Mesendoderm (in vitro differentiated cells): Measurements from ENCODE around the gene PIEZO1.
A peak's percentile ranks its signal among the peaks of the same experiment; 100 is the strongest.

ENCODE experiments used
- DNase-seq: peaks from one replicate; pipeline ENCODE4 v3.0.0; 2013
- H2AK5ac ChIP-seq: 2 replicates; pipeline ENCODE4 v1.6.1; 2013; ENCODE audit warnings: low read length, inconsistent platforms
- H2BK120ac ChIP-seq: 2 replicates; pipeline ENCODE4 v1.6.1; 2013; ENCODE audit warnings: low read depth, mild to moderate bottlenecking, low read length, moderate library complexity, mixed read lengths
- H2BK15ac ChIP-seq: replicated peaks from 2 replicates; pipeline ENCODE4 v1.6.1; 2013; ENCODE audit warnings: low read depth, mild to moderate bottlenecking, moderate library complexity
- H2BK5ac ChIP-seq: 2 replicates; pipeline ENCODE4 v1.6.1; 2013; ENCODE audit warnings: low read length, inconsistent platforms
- H3K18ac ChIP-seq: 2 replicates; pipeline ENCODE4 v1.6.1; 2013; ENCODE audit warnings: mild to moderate bottlenecking, low read length, mixed read lengths
- H3K23ac ChIP-seq: one replicate; pipeline ENCODE4 v1.6.1; 2013; ENCODE audit warnings: low read length
- H3K27ac ChIP-seq: 2 replicates; pipeline ENCODE4 v1.5.1; 2013; ENCODE audit warnings: low read depth, mild to moderate bottlenecking, inconsistent platforms, low read length, moderate library complexity
- H3K27me3 ChIP-seq: 2 replicates; pipeline ENCODE4 v1.6.1; 2013; ENCODE audit warnings: low read length, control low read depth, mild to moderate bottlenecking, inconsistent platforms; ENCODE audit not compliant: insufficient read depth, poor library complexity
- H3K36me3 ChIP-seq: 2 replicates; pipeline ENCODE4 v1.6.1; 2013; ENCODE audit warnings: low read length, inconsistent platforms; ENCODE audit not compliant: control insufficient read depth, insufficient read depth
- H3K4ac ChIP-seq: one replicate; pipeline ENCODE4 v1.6.1; 2013; ENCODE audit warnings: low read depth, mild to moderate bottlenecking, low read length, moderate library complexity
- H3K4me1 ChIP-seq: 2 replicates; pipeline ENCODE4 v1.6.1; 2013; ENCODE audit warnings: low read depth, low read length, inconsistent platforms; ENCODE audit not compliant: control insufficient read depth
- H3K4me2 ChIP-seq: 2 replicates; pipeline ENCODE4 v1.6.1; 2013; ENCODE audit warnings: low read length
- H3K4me3 ChIP-seq: 2 replicates; pipeline ENCODE4 v1.5.1; 2013; ENCODE audit warnings: mild to moderate bottlenecking, low read length
- H3K56ac ChIP-seq: one replicate; pipeline ENCODE4 v1.6.1; 2013; ENCODE audit warnings: low read length
- H3K79me1 ChIP-seq: 2 replicates; pipeline ENCODE4 v1.6.1; 2013; ENCODE audit warnings: low read length, inconsistent platforms
- H3K79me2 ChIP-seq: 2 replicates; pipeline ENCODE4 v1.6.1; 2013; ENCODE audit warnings: mild to moderate bottlenecking, low read length; ENCODE audit not compliant: control insufficient read depth, insufficient read depth
- H3K9ac ChIP-seq: 2 replicates; pipeline ENCODE4 v1.6.1; 2013; ENCODE audit warnings: low read length, inconsistent platforms
- H4K5ac ChIP-seq: one replicate; pipeline ENCODE4 v1.6.1; 2013; ENCODE audit warnings: low read length
- H4K8ac ChIP-seq: one replicate; pipeline ENCODE4 v1.6.1; 2013; ENCODE audit warnings: low read depth, mild to moderate bottlenecking, control low read depth, low read length, moderate library complexity
- WGBS: extraction: QIAGEN DNeasy Blood & Tissue Kit; methylation state at CpG from one replicate; pipeline ENCODE4 v1.1.7; 2013; ENCODE audit warnings: low lambda C conversion rate, missing lambda C conversion rate; ENCODE audit not compliant: insufficient coverage; ENCODE audit errors: extremely low coverage; 5-methylcytosine and 5-hydroxymethylcytosine counted together

The PIEZO1 gene

GRCh38 chr16:88692861-88693260, 92.2 kb downstream of the PIEZO1 start:
- no peaks in the 10 kb centered on the region for H3K27me3 ChIP-seq
- H3K36me3 ChIP-seq: no peaks in the 10 kb centered on the region
- H3K27ac ChIP-seq: no peak overlapping the region
- no peak overlapping the region for H4K8ac ChIP-seq
- H3K4ac ChIP-seq: no peak overlapping the region
- no peak overlapping the region for H2BK5ac ChIP-seq
- no peak overlapping the region for H4K5ac ChIP-seq
- H3K9ac ChIP-seq: no peak overlapping the region
- H3K23ac ChIP-seq: no peak overlapping the region
- no peak overlapping the region for H2BK120ac ChIP-seq
- H3K18ac ChIP-seq: no peak overlapping the region
- H2AK5ac ChIP-seq: no peak overlapping the region
- no peak overlapping the region for H3K56ac ChIP-seq
- no peaks in the 10 kb centered on the region for H3K79me2 ChIP-seq
- H2BK15ac ChIP-seq: no peak overlapping the region
- no peak overlapping the region for H3K4me3 ChIP-seq
- H3K4me2 ChIP-seq: no peak overlapping the region
- H3K4me1 ChIP-seq: no peaks in the 10 kb centered on the region
- no peak for DNase-seq
- no CpG with 5 or more reads among the region's 10 CpGs for WGBS
- H3K79me1 ChIP-seq: no peaks in the 10 kb centered on the region

DNA sequence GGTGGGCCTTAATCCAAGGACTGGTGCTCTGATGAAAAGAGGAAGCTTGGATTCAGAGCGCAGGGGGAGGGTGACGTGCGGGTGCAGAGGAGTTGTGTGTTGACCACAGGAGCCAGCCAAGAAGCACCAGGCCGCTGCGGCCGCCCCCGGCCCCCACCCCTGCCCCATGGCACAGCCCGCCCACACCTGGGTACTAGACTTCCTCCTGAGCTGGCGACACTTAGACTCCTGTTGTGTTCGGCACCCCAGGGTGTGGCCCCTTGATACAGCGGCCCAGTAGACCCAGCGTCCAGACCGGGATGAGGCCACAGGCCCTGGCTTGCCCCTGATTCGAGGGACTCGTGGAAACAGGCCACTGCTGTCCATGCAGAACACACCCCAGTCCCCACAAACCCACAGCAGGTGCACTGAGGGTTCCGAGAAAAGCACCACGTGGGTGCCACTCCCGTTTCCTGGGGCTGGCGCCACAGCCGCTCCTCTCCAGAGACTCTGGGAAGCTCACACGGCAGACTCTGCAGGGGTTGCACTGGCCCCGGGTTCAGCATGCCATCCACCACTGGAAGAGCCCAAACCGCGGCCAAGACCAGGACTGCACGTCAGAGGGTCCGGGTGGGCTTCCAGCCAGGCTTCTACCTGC, 93.0 kb downstream of the PIEZO1 start:
- H3K4ac ChIP-seq: no peak overlapping the region
- H2AK5ac ChIP-seq: no peak overlapping the region
- H3K23ac ChIP-seq: no peak overlapping the region
- H3K18ac ChIP-seq: no peak overlapping the region
- no peak overlapping the region for H2BK120ac ChIP-seq
- WGBS: no CpG with 5 or more reads among the region's 26 CpGs
- no peaks in the 10 kb centered on the region for H3K79me2 ChIP-seq
- no peaks in the 10 kb centered on the region for H3K36me3 ChIP-seq
- H3K4me3 ChIP-seq: no peak overlapping the region
- H2BK5ac ChIP-seq: no peak overlapping the region
- no peak overlapping the region for H2BK15ac ChIP-seq
- no peak for DNase-seq
- no peak overlapping the region for H3K9ac ChIP-seq
- no peak overlapping the region for H3K27ac ChIP-seq
- H3K79me1 ChIP-seq: no peaks in the 10 kb centered on the region
- H3K4me1 ChIP-seq: no peaks in the 10 kb centered on the region
- H3K27me3 ChIP-seq: no peaks in the 10 kb centered on the region
- no peak overlapping the region for H3K4me2 ChIP-seq
- H4K5ac ChIP-seq: no peak overlapping the region
- no peak overlapping the region for H3K56ac ChIP-seq
- H4K8ac ChIP-seq: no peak overlapping the region

DNA sequence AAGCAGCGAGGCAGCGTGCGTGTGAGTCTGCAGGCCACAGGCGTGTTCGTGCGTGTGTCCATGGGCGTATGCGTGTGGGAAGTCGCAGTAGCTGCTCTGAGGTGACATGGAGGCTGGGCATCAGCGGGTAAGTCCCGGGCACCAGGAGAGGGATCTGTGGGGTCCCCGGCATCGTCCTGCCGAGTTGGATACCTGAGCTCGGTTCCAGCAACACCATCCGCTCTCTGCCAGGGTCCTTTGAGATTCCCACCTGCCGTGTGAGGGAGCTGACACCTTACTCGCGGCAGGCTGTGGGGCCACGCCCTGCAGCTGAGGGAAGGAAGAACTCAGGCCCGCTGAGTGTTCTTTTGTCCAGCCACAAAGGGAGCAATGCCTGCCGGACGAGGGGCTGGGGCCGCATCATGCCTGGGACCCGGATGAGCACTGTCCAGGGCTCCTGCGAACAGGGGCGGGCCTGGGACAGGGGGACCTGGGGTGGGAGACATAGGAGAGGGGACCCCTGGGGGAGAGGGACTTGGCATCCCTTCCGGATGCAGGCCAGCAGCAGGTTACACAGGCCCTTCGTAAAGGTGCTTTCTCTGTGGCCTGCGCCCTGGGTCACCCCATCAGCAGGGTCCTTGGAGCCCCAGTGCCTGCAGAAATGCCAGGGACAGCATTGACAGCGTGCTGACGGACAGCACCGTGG, 93.7 kb downstream of the PIEZO1 start:
- no peak overlapping the region for H2AK5ac ChIP-seq
- WGBS: no CpG with 5 or more reads among the region's 33 CpGs
- H3K79me1 ChIP-seq: no peaks in the 10 kb centered on the region
- H3K27ac ChIP-seq: no peak overlapping the region
- H3K4me1 ChIP-seq: no peaks in the 10 kb centered on the region
- H3K36me3 ChIP-seq: no peaks in the 10 kb centered on the region
- H3K9ac ChIP-seq: no peak overlapping the region
- H4K8ac ChIP-seq: no peak overlapping the region
- H4K5ac ChIP-seq: no peak overlapping the region
- no peaks in the 10 kb centered on the region for H3K79me2 ChIP-seq
- peaks cover 2% of the 10 kb centered on the region for H3K27me3 ChIP-seq
- H3K18ac ChIP-seq: no peak overlapping the region
- no peak overlapping the region for H2BK5ac ChIP-seq
- no peak overlapping the region for H3K56ac ChIP-seq
- no peak for DNase-seq
- no peak overlapping the region for H2BK15ac ChIP-seq
- H3K23ac ChIP-seq: no peak overlapping the region
- no peak overlapping the region for H3K4me2 ChIP-seq
- no peak overlapping the region for H3K4ac ChIP-seq
- no peak overlapping the region for H2BK120ac ChIP-seq
- no peak overlapping the region for H3K4me3 ChIP-seq

DNA sequence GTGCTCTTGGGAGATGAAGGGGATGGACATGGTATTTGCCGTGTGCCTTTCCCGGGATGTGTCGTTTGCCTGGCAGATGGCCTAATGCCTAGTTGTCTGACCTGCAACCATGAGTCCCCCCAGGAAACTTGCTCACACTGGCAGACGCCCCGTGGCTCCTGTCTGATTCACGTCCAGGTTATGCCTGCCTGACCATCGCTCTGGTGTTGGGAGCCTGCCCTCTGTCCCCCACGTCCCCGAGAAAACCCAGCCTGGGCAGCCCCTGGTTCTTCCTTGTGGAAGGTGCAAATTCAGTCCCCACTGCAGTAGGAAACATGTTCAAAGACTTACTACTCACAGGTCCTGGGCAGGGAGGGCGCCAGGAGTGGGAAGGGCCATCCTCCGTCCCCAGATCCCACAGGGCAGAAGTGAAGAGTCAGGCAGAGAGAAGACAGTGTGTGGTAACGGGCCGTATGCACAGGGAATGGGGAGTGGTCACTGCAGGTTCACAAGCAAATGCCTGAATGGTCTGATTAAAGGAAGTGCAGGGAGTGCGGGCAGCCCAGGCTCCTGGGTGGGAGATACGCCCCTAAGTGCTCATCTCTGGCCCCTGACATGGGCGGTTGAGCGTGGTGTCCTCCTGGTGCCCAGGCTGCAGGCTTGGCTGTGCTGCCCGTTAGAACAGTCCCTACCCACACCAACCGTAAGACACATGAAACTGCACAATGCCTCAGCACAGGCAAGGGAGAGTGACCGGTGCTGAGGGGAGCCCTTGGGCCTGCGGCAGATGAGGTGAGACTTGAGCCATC, 94.5 kb downstream of the PIEZO1 start:
- Histone ChIP-seq H2BK120ac (no peak overlapping the region), H2BK15ac (no peak overlapping the region), H4K5ac (no peak overlapping the region), H3K4me3 (no peak overlapping the region), H3K18ac (no peak overlapping the region), H3K4ac (no peak overlapping the region), H3K79me2 (no peaks in the 10 kb centered on the region), H3K79me1 (no peaks in the 10 kb centered on the region), H2AK5ac (no peak overlapping the region), H3K27ac (no peak overlapping the region), H3K23ac (no peak overlapping the region), H3K27me3 (peaks cover 2% of the 10 kb centered on the region), H2BK5ac (no peak overlapping the region), H3K56ac (no peak overlapping the region), H4K8ac (no peak overlapping the region), H3K9ac (no peak overlapping the region), H3K4me1 (no peaks in the 10 kb centered on the region), H3K4me2 (no peak overlapping the region), H3K36me3 (no peaks in the 10 kb centered on the region)
- DNase-seq: no peak
- WGBS: no CpG with 5 or more reads among the region's 21 CpGs

DNA sequence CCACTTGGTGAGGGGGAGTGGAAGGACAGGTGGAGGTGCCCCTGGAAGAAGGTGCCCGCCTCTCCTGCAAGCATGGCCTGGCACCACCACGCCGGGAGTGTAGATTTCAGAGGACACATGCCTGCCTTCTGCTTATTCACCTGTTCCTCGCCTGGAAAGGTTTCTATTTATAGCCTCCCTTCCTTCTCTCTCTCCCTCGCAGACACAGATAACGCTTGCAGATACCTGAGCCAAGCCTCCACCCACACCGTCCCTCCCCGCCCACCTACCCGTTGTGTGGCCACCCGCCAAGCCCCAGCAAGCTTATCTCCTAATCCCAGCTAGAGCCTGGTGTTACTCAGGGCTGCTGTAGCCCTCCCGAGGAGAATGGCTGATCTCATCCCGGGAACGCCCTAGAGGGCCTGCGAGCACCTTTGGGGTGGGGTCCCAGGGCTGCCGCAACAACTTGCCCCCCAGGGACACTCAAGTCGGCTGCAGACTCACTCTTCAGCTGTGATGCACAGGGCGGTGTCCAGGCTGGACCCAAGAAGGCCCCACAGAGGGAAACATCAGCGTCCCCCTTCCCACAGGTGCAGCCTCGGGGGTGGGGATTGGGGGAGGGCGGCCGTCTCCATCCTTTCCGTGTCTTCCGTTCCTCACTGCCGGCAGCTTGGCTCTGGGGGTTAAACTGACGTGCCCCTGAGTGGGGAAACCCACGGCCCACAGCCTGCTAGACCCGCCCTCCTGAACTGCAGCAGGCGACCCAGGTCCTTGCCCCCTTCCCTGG, 96.8 kb downstream of the PIEZO1 start:
- Histone ChIP-seq H2AK5ac (no peak overlapping the region), H2BK15ac (no peak overlapping the region), H3K4ac (no peak overlapping the region), H4K5ac (no peak overlapping the region), H3K27me3 (peaks cover 2% of the 10 kb centered on the region), H3K4me1 (no peaks in the 10 kb centered on the region), H2BK120ac (no peak overlapping the region), H3K56ac (no peak overlapping the region), H3K4me3 (no peak overlapping the region), H3K79me2 (no peaks in the 10 kb centered on the region), H3K27ac (no peak overlapping the region), H4K8ac (no peak overlapping the region), H2BK5ac (no peak overlapping the region), H3K9ac (no peak overlapping the region), H3K36me3 (no peaks in the 10 kb centered on the region), H3K18ac (no peak overlapping the region), H3K79me1 (no peaks in the 10 kb centered on the region), H3K23ac (no peak overlapping the region), H3K4me2 (no peak overlapping the region)
- peak; percentile 34 for DNase-seq
- no CpG with 5 or more reads among the region's 28 CpGs for WGBS
